ENCODE results near the gene BCAM. TPM values are rescaled to one million over a fixed set of nuclear protein-coding genes. Genes with fewer than 3 reads are reported as not detected.

BCAM gene
- total and polyA plus RNA-seq, 7 donors: 1.2 to 36.3 (median 11.8) TPM

- peaks cover 0 to 58% (median 39%) of the 10 kb centered on the region in 4 donors for H3K4me1 ChIP-seq
- peak; percentile 100 for DNase-seq
- H3K36me3 ChIP-seq: no peaks in the 10 kb centered on the region
- peak within 1 kb of the TSS; percentile 83 to 100 (median 96) for H3K4me3 ChIP-seq
- intact Hi-C loops (cut with DNase I): loop anchor here (2.0 to 5.0 kb wide), 3 partner anchors 37 to 106 kb away; partner anchors contain the start of genes BCAM and BCL3
- 1% methylated on average over 67 of the region's 67 CpGs for WGBS, 2 donors
- no peaks in the 10 kb centered on the region for H3K9me3 ChIP-seq
- H3K27me3 ChIP-seq: no peaks in the 10 kb centered on the region
- peak; percentile 56 to 88 (median 82) for TF ChIP-seq CTCF (IDR thresholded peaks at IDR 0.05)
- peak; percentile 83 to 88 for TF ChIP-seq POLR2A (IDR thresholded peaks at IDR 0.05)
- TF ChIP-seq POLR2AphosphoS5 (IDR thresholded peaks at IDR 0.05): peak; percentile 92 to 96 (median 94)
- TF ChIP-seq EP300 (IDR thresholded peaks at IDR 0.05): no peak
- peak within 1 kb of the TSS; percentile 94 to 98 (median 96) for H3K27ac ChIP-seq
Measured at GRCh38 chr19:44845612-44846454, 36.9 kb downstream of the BCAM start, which contains the start of gene NECTIN2. TSS of gene NECTIN2 (plus strand) at chr19:44846297. CDS start at chr19:44846526, 229 bp downstream.

- intact Hi-C loops (cut with DNase I): loop anchor here (5.0 kb wide), 2 partner anchors 99 to 106 kb away; partner anchors contain the start of gene BCL3
- Histone ChIP-seq H3K27ac (peak overlapping the region; percentile 94 to 98 (median 96)), H3K4me3 (peak overlapping the region; percentile 83 to 100 (median 96)), H3K36me3 (peaks cover 0 to 3% (median 0%) of the 10 kb centered on the region in 4 donors), H3K9me3 (no peaks in the 10 kb centered on the region), H3K4me1 (peaks cover 0 to 58% (median 39%) of the 10 kb centered on the region in 4 donors), H3K27me3 (no peaks in the 10 kb centered on the region)
- WGBS, 2 donors: 0 to 1% methylated on average over 51 of the region's 51 CpGs
- peak; percentile 80 for DNase-seq
- TF ChIP-seq CTCF (IDR thresholded peaks at IDR 0.05) (no peak), EP300 (IDR thresholded peaks at IDR 0.05) (no peak), POLR2A (IDR thresholded peaks at IDR 0.05) (no peak), POLR2AphosphoS5 (IDR thresholded peaks at IDR 0.05) (no peak)
Measured at GRCh38 chr19:44846455-44847143, 37.7 kb downstream of the BCAM start.

GRCh38 chr19:44847144-44848035 lies 38.5 kb downstream of the BCAM start:
- intact Hi-C loops (cut with DNase I): loop anchor here (2.0 to 5.0 kb wide), 3 partner anchors 43 to 105 kb away; partner anchors contain the start of genes BCL3 and TOMM40
- Histone ChIP-seq H3K4me1 (peaks cover 0 to 58% (median 39%) of the 10 kb centered on the region in 4 donors), H3K9me3 (no peaks in the 10 kb centered on the region), H3K27ac (peak overlapping the region; percentile 94 to 98 (median 96)), H3K27me3 (no peaks in the 10 kb centered on the region), H3K36me3 (peaks cover 0 to 5% (median 0%) of the 10 kb centered on the region in 4 donors), H3K4me3 (peak overlapping the region; percentile 83 to 100 (median 96))
- 1 to 3% methylated on average over 47 of the region's 47 CpGs for WGBS, 2 donors
- TF ChIP-seq CTCF (IDR thresholded peaks at IDR 0.05): no peak
- no peak for TF ChIP-seq EP300 (IDR thresholded peaks at IDR 0.05)
- peak; percentile 39 to 86 (median 78) for TF ChIP-seq POLR2AphosphoS5 (IDR thresholded peaks at IDR 0.05)
- TF ChIP-seq POLR2A (IDR thresholded peaks at IDR 0.05): peak; percentile 57 to 60
- DNase-seq: peak; percentile 88

Measured in sigmoid colon (tissue), 7 donors.